Mucosa of stomach (tissue), 1 donor: ENCODE results near the gene BMP7.
"Not testable (repeated sequence)": the region's sequence is repeated elsewhere in the genome, so short reads cannot be mapped to it uniquely, and the experiment has no call there.

Experiments
- H3K27me3 ChIP-seq: one replicate; pipeline ENCODE4 v1.7.0; 2013; ENCODE audit warnings: mild to moderate bottlenecking, low read length; ENCODE audit not compliant: control insufficient read depth, insufficient read depth
- H3K36me3 ChIP-seq: one replicate; pipeline ENCODE4 v1.7.0; 2013; ENCODE audit warnings: low read length; ENCODE audit not compliant: control insufficient read depth, insufficient read depth
- H3K4me1 ChIP-seq: one replicate; pipeline ENCODE4 v1.7.0; 2013; ENCODE audit warnings: mild to moderate bottlenecking, low read length; ENCODE audit not compliant: control insufficient read depth, insufficient read depth
- H3K4me3 ChIP-seq: one replicate; pipeline ENCODE4 v1.7.0; 2013; ENCODE audit warnings: low read length
- H3K9ac ChIP-seq: one replicate; pipeline ENCODE4 v1.7.0; 2013; ENCODE audit warnings: mild to moderate bottlenecking, low read length, moderate library complexity
- H3K9me3 ChIP-seq: one replicate; pipeline ENCODE4 v1.7.0; 2013; ENCODE audit warnings: mild to moderate bottlenecking, low read length, moderate library complexity; ENCODE audit not compliant: control insufficient read depth
- donor health status: Pancreatic carcinoma.

The BMP7 gene

DNA sequence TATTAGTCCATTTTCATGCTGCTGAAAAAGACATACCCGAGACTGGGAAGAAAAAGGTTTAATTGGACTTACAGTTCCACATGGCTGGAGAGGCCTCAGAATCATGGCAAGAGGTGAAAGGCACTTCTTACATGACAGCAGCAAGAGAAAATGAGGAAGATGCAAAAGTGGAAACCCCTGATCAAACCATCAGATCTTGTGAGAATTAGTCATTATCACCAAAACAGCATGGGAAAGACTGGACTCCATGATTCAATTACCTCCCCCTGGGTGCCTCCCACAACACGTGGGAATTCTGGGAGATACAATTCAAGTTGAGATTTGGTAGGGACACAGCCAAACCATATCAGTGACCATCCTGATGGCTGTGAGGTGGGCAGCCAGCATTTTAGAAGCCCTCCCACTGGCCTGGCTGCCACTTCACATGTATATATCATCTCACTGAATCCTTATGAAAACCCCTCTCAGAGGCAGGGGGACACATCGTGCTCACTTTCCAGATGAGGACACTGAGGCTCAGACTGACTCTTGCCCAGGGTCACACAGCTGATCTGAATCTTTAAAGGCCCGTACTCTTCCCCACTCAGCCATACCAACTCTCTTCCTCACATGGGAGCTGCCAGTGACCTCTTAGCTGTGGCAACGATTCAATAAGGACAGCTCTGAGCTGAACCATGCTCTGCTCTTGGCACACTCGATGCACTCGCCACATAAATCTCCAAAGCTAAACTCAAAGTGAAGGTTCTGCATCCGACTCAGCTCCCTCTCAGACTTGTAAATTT is 25.7 kb downstream of the BMP7 start:
- H3K9ac ChIP-seq: no peak overlapping the region
- H3K36me3 ChIP-seq: no peaks in the 10 kb centered on the region
- no peaks in the 10 kb centered on the region for H3K27me3 ChIP-seq
- no peak overlapping the region for H3K4me3 ChIP-seq
- no peaks in the 10 kb centered on the region for H3K9me3 ChIP-seq
- no peaks in the 10 kb centered on the region for H3K4me1 ChIP-seq

DNA sequence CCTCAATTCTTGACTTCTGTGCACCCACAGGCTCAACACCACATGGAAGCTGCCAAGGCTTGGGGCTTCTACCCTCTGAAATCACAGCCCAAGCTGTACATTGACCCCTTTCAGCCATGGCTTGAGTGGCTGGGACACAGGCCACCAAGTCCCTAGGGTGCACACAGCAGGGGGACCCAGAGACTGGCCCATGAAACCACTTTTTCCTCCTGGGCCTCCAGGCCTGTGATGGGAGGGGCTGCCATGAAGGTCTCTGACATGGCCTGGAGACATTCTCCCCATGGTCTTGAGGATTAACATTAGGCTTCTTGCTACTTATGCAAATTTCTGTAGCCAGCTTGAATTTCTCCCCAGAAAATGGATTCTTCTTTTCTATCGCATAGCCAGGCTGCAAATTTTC is 26.7 kb downstream of the BMP7 start:
- H3K4me3 ChIP-seq, H3K27me3 ChIP-seq, H3K36me3 ChIP-seq, H3K9ac ChIP-seq, H3K9me3 ChIP-seq, H3K4me1 ChIP-seq: not testable (repeated sequence)

DNA sequence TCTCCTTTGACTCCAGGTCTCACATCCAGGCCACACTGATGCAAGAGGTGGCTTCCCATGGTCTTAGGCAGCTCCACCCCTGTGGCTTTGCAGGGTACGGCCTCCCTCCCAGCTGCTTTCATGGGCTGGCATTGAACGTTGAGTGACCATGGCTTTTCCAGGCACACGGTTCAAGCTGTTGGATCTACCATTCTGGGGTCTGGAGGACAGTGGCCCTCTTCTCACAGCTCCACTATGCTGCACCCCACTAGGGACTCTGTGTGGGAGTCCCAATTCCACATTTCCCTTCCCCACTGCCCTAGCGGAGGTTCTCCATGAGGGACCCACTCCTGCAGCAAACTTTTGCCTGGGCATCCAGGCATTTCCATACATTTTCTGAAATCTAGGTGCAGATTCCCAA is 27.1 kb downstream of the BMP7 start:
- not testable (repeated sequence) for H3K4me1 ChIP-seq, H3K27me3 ChIP-seq, H3K9ac ChIP-seq, H3K36me3 ChIP-seq, H3K9me3 ChIP-seq, H3K4me3 ChIP-seq

DNA sequence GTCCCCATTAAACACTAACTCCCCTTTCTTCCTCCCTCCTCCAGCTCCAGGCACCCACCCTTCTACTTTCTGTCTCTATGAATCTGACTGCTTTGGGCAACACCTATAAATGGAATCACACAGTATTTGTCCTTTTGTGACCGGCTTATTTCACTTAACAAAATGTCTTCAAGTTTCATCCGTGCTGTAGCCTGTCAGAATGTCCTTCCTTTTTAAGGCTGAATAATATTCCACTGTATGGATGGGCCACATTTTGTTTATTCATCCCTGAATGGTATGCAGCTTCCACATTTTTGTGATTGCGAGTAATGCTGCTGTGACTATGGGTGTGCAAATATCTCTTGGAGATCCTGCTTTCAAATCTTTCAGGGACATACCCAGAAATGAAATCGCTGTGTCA is 28.4 kb downstream of the BMP7 start:
- Histone ChIP-seq H3K27me3 (no peaks in the 10 kb centered on the region), H3K4me3 (no peak overlapping the region), H3K9ac (no peak overlapping the region), H3K9me3 (no peaks in the 10 kb centered on the region), H3K4me1 (no peaks in the 10 kb centered on the region), H3K36me3 (no peaks in the 10 kb centered on the region)

DNA sequence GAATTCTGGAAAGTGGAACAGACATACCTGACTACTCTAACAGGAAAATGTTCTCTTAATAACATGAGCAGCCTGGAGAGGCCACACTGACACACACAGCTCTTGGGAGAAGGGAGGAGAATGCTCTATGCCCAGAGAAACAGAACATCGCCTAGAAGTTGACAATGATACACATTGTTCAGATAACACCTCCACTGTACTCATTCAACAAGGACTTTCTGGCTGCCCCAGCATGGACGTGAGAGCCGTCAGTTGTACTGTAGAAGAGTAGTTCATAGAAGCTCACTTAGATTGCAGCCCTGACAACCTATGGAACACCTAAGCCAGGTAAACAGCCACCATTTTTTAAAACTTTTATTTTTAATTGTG is 28.9 kb downstream of the BMP7 start:
- H3K9ac ChIP-seq: no peak overlapping the region
- no peaks in the 10 kb centered on the region for H3K27me3 ChIP-seq
- H3K9me3 ChIP-seq: no peaks in the 10 kb centered on the region
- no peaks in the 10 kb centered on the region for H3K4me1 ChIP-seq
- no peak overlapping the region for H3K4me3 ChIP-seq
- H3K36me3 ChIP-seq: no peaks in the 10 kb centered on the region

DNA sequence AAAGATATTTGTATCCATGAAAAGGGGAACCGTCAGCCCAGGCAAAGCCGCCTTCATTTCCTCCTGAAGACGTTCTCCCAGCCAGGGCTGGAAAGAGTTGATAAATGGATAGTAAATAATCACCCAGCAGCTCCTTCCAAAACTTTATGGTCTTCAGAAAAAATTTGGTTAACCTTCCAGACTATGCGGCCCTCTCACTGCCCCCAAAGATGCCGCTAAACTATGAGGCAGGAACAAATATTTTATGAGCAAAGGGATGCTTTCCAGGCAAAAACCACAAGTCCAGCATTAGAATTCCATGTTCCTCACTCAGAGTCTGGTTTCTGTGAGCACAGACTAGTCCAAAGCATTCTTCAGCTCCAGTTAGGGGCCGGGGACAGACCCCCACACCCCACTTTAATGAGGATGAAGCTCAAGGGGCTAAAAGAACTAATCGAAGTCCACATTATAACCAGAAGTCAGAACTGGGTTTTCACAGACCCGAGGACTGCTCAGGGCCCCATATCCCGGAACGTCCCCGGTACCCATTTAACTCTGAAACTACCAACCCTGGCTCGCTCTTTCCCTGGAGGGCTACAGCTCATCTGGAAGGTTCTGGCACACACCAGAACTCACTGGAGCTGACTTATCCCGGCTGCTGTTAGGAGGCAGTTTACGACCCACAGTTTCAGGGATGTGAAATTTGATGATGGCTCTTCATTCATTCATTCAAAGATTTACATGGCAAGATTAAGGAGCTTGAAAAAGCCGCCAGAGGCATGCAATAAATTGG is 29.4 kb downstream of the BMP7 start:
- no peaks in the 10 kb centered on the region for H3K9me3 ChIP-seq
- H3K4me1 ChIP-seq: peaks cover under 1% of the 10 kb centered on the region
- H3K27me3 ChIP-seq: no peaks in the 10 kb centered on the region
- no peaks in the 10 kb centered on the region for H3K36me3 ChIP-seq
- H3K9ac ChIP-seq: no peak overlapping the region
- H3K4me3 ChIP-seq: no peak overlapping the region

DNA sequence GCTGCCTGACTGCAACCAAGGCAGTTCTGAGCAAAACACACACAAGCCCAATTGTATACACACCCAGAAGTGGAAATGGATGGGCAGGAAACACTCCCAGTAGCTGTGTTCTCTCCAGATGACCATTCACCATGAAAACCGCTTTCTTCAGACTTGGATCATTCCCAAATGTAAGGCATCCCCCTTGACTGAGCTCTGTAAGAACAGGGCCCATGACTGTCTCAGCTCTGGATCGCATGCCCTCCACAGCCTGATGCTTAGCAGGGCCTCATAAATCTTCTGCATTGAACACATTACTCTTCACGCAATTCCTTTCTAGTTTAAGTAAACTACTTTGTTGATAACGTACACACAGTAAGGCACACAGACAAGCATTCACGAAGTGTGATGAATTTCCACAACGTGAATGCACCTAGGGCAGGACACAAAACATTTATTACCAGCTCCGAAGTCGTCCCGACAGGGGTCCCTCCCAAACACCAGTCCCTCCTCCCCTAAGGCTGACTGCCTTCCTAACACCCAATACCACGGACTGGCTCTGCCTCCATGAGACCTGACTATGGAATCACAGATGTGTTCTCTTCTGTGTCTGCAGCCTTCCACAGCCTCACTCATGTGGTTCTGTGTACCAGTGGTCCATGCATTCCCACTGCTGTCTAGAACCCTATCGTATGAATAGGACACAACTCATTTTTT is 31.7 kb downstream of the BMP7 start:
- Histone ChIP-seq H3K4me1 (peaks cover 8% of the 10 kb centered on the region), H3K9ac (no peak overlapping the region), H3K36me3 (no peaks in the 10 kb centered on the region), H3K4me3 (no peak overlapping the region), H3K9me3 (no peaks in the 10 kb centered on the region), H3K27me3 (no peaks in the 10 kb centered on the region)

DNA sequence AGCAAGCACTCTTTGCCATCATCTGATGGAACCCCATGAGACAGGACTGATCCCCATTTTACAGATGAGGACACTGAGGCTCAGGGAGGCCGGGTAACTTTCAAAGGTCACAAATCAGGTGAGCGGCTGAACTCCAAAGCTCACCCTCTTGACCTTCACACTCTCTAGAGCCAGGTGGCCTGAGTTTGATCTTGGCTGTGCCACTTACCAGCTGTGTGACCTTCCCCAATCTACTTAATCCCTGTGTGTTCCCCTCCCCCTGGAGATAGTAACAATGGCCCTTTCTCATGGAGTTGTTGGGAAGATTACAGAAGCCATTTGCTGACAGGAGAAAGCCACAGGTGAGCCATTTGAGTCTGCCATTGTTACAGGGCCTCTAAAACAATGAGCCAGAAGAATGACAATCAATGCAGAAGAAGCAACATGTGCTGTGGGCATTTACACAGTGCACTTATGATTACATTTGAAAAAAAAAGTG is 34.5 kb downstream of the BMP7 start:
- Histone ChIP-seq H3K36me3 (no peaks in the 10 kb centered on the region), H3K9ac (no peak overlapping the region), H3K27me3 (no peaks in the 10 kb centered on the region), H3K9me3 (no peaks in the 10 kb centered on the region), H3K4me1 (peaks cover 8% of the 10 kb centered on the region), H3K4me3 (no peak overlapping the region)

DNA sequence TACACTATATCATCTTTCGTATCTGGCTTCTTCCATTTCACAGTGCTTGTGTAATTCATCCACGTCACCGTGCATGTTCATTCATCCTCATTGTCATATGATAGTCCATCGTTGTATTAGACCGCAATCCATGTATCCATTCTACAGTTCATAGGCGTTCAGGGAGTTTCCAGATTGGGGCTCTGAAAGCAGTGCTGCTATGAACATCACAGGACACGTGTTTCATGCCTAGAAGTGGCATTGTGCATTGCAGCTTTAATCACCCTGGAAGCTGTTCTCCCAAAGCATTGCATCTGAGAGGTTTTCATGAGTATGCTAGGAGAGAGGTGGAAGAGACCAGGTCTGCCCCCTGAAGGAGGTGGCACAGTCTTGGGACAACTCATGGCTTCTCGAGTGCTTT is 35.3 kb downstream of the BMP7 start:
- H3K27me3 ChIP-seq: no peaks in the 10 kb centered on the region
- H3K9me3 ChIP-seq: no peaks in the 10 kb centered on the region
- no peak overlapping the region for H3K4me3 ChIP-seq
- H3K9ac ChIP-seq: no peak overlapping the region
- H3K36me3 ChIP-seq: no peaks in the 10 kb centered on the region
- H3K4me1 ChIP-seq: peaks cover 8% of the 10 kb centered on the region

DNA sequence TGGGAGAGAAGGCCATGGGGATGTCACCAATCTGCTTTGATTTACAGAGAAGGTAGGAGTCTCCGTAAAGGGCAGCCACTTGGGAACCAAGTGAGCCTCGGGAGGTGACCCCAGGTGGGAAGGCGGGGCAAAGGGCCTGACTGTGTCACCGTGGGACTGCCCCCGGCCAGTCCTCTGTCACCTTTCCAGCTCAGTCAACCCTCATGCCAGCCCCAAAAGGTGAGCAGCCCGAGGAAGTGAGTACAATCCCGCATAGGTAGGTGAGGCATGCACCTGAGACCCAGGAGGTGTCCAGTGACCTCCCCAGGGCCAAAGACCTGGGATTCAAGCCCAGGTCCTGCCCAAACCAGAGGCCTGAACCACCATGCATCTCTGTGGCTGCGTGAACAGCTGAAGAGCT is 36.2 kb downstream of the BMP7 start:
- Histone ChIP-seq H3K36me3 (no peaks in the 10 kb centered on the region), H3K4me1 (peaks cover 8% of the 10 kb centered on the region)

DNA sequence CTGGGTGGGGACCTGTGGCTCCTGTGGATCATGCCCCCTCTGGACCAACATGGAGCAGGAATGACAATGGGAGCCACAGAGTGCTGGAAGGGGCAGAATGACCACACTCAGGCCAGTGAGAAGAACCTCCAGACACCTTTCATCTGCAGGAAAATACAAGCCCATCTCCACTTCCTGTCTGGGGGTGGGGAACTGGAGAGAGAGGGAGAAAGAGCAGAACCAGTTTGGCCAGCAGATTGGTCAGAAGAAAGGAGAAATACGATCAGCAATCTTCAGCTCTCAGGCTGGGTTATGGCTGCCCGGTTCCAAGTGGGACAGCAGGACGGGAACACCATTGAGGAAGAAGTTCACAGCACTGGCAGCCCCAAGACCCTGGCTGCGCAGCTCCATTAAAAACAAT is 37.0 kb downstream of the BMP7 start:
- Histone ChIP-seq H3K9ac (no peak overlapping the region), H3K4me1 (peaks cover 8% of the 10 kb centered on the region), H3K36me3 (no peaks in the 10 kb centered on the region), H3K4me3 (no peak overlapping the region), H3K27me3 (no peaks in the 10 kb centered on the region), H3K9me3 (no peaks in the 10 kb centered on the region)

More for the DNA sequence above, 36.2 kb downstream of the BMP7 start:
- H3K9ac ChIP-seq: no peak overlapping the region
- H3K4me3 ChIP-seq: no peak overlapping the region
- H3K27me3 ChIP-seq: no peaks in the 10 kb centered on the region
- H3K9me3 ChIP-seq: no peaks in the 10 kb centered on the region

DNA sequence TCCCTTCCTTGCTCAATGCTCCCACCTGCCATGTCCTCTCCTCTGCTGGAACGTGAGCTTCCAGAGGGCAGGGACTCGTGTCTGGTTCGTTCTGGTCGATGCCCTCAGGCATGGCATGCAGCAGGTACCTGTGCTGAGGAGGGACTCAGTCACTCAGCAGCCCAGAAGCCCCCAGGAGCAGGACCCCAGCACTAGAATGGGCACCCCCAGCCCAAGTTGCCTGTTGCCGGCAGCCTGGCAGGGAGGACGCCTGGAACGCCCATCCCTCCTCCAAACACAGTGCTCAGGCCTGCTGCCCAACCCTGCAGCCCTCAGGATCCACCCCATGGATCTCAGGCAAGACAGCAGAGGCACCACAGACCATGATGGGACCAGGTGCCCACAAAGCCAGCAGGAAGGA is 40.6 kb downstream of the BMP7 start:
- no peak overlapping the region for H3K9ac ChIP-seq
- no peaks in the 10 kb centered on the region for H3K4me1 ChIP-seq

More for the DNA sequence above, 40.6 kb downstream of the BMP7 start:
- Histone ChIP-seq H3K9me3 (no peaks in the 10 kb centered on the region), H3K36me3 (no peaks in the 10 kb centered on the region), H3K4me3 (no peak overlapping the region), H3K27me3 (no peaks in the 10 kb centered on the region)
